Neuronal stem cell (in vitro differentiated cells): Measurements from ENCODE around the gene BOLA2B.
A peak's percentile ranks its signal among the peaks of the same experiment; 100 is the strongest.
"Not testable (repeated sequence)": the region's sequence is repeated elsewhere in the genome, so short reads cannot be mapped to it uniquely, and the experiment has no call there.

Source experiments
- DNase-seq: peaks from one replicate; pipeline ENCODE4 v3.0.0-alpha.2; 2013; ENCODE audit warnings: low spot score
- H2AFZ ChIP-seq: one replicate; pipeline ENCODE4 v1.6.1; 2013; ENCODE audit warnings: mild to moderate bottlenecking, low read length, inconsistent platforms
- H2AK5ac ChIP-seq: 2 replicates; pipeline ENCODE4 v1.6.1; 2013; ENCODE audit warnings: low read depth, mild to moderate bottlenecking, inconsistent platforms, low read length, moderate library complexity, mixed read lengths
- H2BK120ac ChIP-seq: 2 replicates; pipeline ENCODE4 v1.6.1; 2013; ENCODE audit warnings: low read depth, mild to moderate bottlenecking, inconsistent platforms, low read length, moderate library complexity, mixed read lengths
- H2BK12ac ChIP-seq: one replicate; pipeline ENCODE4 v1.6.1; 2013; ENCODE audit warnings: low read length, inconsistent platforms
- H2BK15ac ChIP-seq: 2 replicates; pipeline ENCODE4 v1.6.1; 2013; ENCODE audit warnings: mild to moderate bottlenecking, low read length, inconsistent platforms, mixed read lengths
- H2BK5ac ChIP-seq: one replicate; pipeline ENCODE4 v1.6.1; 2013; ENCODE audit warnings: inconsistent platforms, mild to moderate bottlenecking, low read length, moderate library complexity
- H3K14ac ChIP-seq: one replicate; pipeline ENCODE4 v1.6.1; 2013; ENCODE audit warnings: low read length, inconsistent platforms
- H3K18ac ChIP-seq: 2 replicates; pipeline ENCODE4 v1.6.1; 2013; ENCODE audit warnings: low read length, inconsistent platforms
- H3K23ac ChIP-seq: 2 replicates; pipeline ENCODE4 v1.6.1; 2013; ENCODE audit warnings: low read depth, mild to moderate bottlenecking, mixed read lengths, low read length, inconsistent platforms; ENCODE audit not compliant: poor library complexity
- H3K27ac ChIP-seq: replicated peaks from 3 replicates; pipeline ENCODE4 v1.5.1; 2013; ENCODE audit warnings: low read length, inconsistent platforms
- H3K27me3 ChIP-seq, 3 experiments: 2 replicates each; pipeline ENCODE4 v1.6.1; 2013; ENCODE audit warnings: low read length in 3 of 3, mild to moderate bottlenecking in 2 of 3, inconsistent platforms in 1 of 3, low read depth in 1 of 3, mixed read lengths in 1 of 3, moderate library complexity in 1 of 3; ENCODE audit not compliant: control insufficient read depth in 3 of 3, insufficient read depth in 3 of 3
- H3K36me3 ChIP-seq, 2 donors: replicated peaks in 1 of 2; 2 replicates each; pipeline ENCODE4 v1.6.1; 2013; ENCODE audit warnings: low read length in 2 of 2; ENCODE audit not compliant: control insufficient read depth in 2 of 2, insufficient read depth in 2 of 2
- H3K4ac ChIP-seq: 2 replicates; pipeline ENCODE4 v1.6.1; 2013; ENCODE audit warnings: inconsistent platforms, mild to moderate bottlenecking, low read length, moderate library complexity
- H3K4me1 ChIP-seq, 2 donors: 1 replicate in 1 of 2; 2 replicates in 1 of 2; pipeline ENCODE4 v1.6.1; 2013; ENCODE audit warnings: low read length in 2 of 2, low read depth in 1 of 2; ENCODE audit not compliant: control insufficient read depth in 2 of 2, insufficient read depth in 1 of 2
- H3K4me2 ChIP-seq: one replicate; pipeline ENCODE4 v1.6.1; 2013; ENCODE audit warnings: mild to moderate bottlenecking, low read length, inconsistent platforms; ENCODE audit not compliant: insufficient read depth, poor library complexity, severe bottlenecking
- H3K4me3 ChIP-seq, 2 donors: 2 replicates each; pipeline ENCODE4 v1.5.1; 2013; ENCODE audit warnings: low read length in 2 of 2, mild to moderate bottlenecking in 2 of 2, inconsistent platforms in 1 of 2, moderate library complexity in 1 of 2
- H3K79me1 ChIP-seq: one replicate; pipeline ENCODE4 v1.6.1; 2013; ENCODE audit warnings: low read depth, mild to moderate bottlenecking, inconsistent platforms, low read length, moderate library complexity
- H3K9ac ChIP-seq: one replicate; pipeline ENCODE4 v1.6.1; 2013; ENCODE audit warnings: mild to moderate bottlenecking, low read depth, low read length, inconsistent platforms; ENCODE audit not compliant: poor library complexity
- H3K9me3 ChIP-seq, 2 donors: replicated peaks in 1 of 2; 2 replicates each; pipeline versions ENCODE3 to v1.6.1; 2013; ENCODE audit warnings: low read length in 2 of 2, mild to moderate bottlenecking in 2 of 2, inconsistent platforms in 1 of 2, low read depth in 1 of 2, mixed read lengths in 1 of 2, moderate library complexity in 1 of 2; ENCODE audit not compliant: control insufficient read depth in 2 of 2, insufficient read depth in 1 of 2
- H4K8ac ChIP-seq: one replicate; pipeline ENCODE4 v1.6.1; 2013; ENCODE audit warnings: low read depth, mild to moderate bottlenecking, inconsistent platforms, low read length, moderate library complexity
- H4K91ac ChIP-seq: one replicate; pipeline ENCODE4 v1.6.1; 2013; ENCODE audit warnings: low read length, low read depth, mild to moderate bottlenecking, inconsistent platforms; ENCODE audit not compliant: poor library complexity
- WGBS, 2 donors: extraction: QIAGEN DNeasy Blood & Tissue Kit; methylation state at CpG; one replicate each; pipeline ENCODE4 v1.1.7; 2013; ENCODE audit warnings: missing lambda C conversion rate in 2 of 2, mixed read lengths in 1 of 2; ENCODE audit not compliant: insufficient read length in 2 of 2, insufficient replicate concordance in 1 of 2; ENCODE audit errors: extremely low coverage in 2 of 2; 5-methylcytosine and 5-hydroxymethylcytosine counted together

BOLA2B gene

GRCh38 chr16:30207063-30207704 is 13.7 kb upstream of the BOLA2B start:
- not testable (repeated sequence) for H3K27me3 ChIP-seq, H2BK5ac ChIP-seq, H3K4me2 ChIP-seq, H2BK120ac ChIP-seq, H2AFZ ChIP-seq, H3K4me3 ChIP-seq, H3K9me3 ChIP-seq, H3K9ac ChIP-seq, H3K14ac ChIP-seq, DNase-seq, H3K23ac ChIP-seq, H2AK5ac ChIP-seq, H4K91ac ChIP-seq, H3K27ac ChIP-seq, H3K18ac ChIP-seq, H3K36me3 ChIP-seq, H3K4me1 ChIP-seq, H2BK15ac ChIP-seq, H3K79me1 ChIP-seq, H3K4ac ChIP-seq, H2BK12ac ChIP-seq, H4K8ac ChIP-seq
- no CpG with 5 or more reads among the region's 9 CpGs for WGBS, 2 donors

GRCh38 chr16:30206252-30206651 is 12.8 kb upstream of the BOLA2B start:
- H3K27ac ChIP-seq, H3K4me3 ChIP-seq, H3K36me3 ChIP-seq, H3K4me1 ChIP-seq, H3K18ac ChIP-seq, H3K14ac ChIP-seq, H2AFZ ChIP-seq, H2AK5ac ChIP-seq, H3K4ac ChIP-seq, H4K91ac ChIP-seq, H3K27me3 ChIP-seq, H3K4me2 ChIP-seq, H3K9ac ChIP-seq, H2BK12ac ChIP-seq, H2BK15ac ChIP-seq, H3K9me3 ChIP-seq, H3K23ac ChIP-seq, H2BK120ac ChIP-seq, DNase-seq, H2BK5ac ChIP-seq, H4K8ac ChIP-seq, H3K79me1 ChIP-seq: not testable (repeated sequence)
- no CpG with 5 or more reads among the region's 33 CpGs for WGBS, 2 donors

GRCh38 chr16:30205541-30206236 is 12.2 kb upstream of the BOLA2B start:
- H3K79me1 ChIP-seq, H3K14ac ChIP-seq, H2BK12ac ChIP-seq, H3K4me1 ChIP-seq, H2BK120ac ChIP-seq, H3K23ac ChIP-seq, H2AFZ ChIP-seq, H3K9me3 ChIP-seq, H3K4ac ChIP-seq, H4K91ac ChIP-seq, H2BK15ac ChIP-seq, H2AK5ac ChIP-seq, DNase-seq, H3K36me3 ChIP-seq, H4K8ac ChIP-seq, H3K27me3 ChIP-seq, H2BK5ac ChIP-seq, H3K27ac ChIP-seq, H3K9ac ChIP-seq, H3K18ac ChIP-seq: not testable (repeated sequence)
- peak overlapping the region; percentile 62 for H3K4me2 ChIP-seq
- WGBS, 2 donors = no CpG with 5 or more reads among the region's 52 CpGs
- peak overlapping the region in 1 of 2 donors; percentile 75 for H3K4me3 ChIP-seq

GRCh38 chr16:30199608-30200343 is 6.3 kb upstream of the BOLA2B start:
- not testable (repeated sequence) for H2AFZ ChIP-seq, H3K36me3 ChIP-seq, H3K9me3 ChIP-seq, H2BK120ac ChIP-seq, H3K79me1 ChIP-seq, H3K4me3 ChIP-seq, H3K9ac ChIP-seq, H2BK12ac ChIP-seq, DNase-seq, H3K18ac ChIP-seq, H3K14ac ChIP-seq, H2AK5ac ChIP-seq, H3K4ac ChIP-seq, H4K91ac ChIP-seq, H3K27me3 ChIP-seq, H2BK5ac ChIP-seq, H4K8ac ChIP-seq, H3K4me1 ChIP-seq, H3K27ac ChIP-seq, H3K4me2 ChIP-seq, H3K23ac ChIP-seq, H2BK15ac ChIP-seq
- no CpG with 5 or more reads among the region's 15 CpGs for WGBS, 2 donors
